ENCODE results near the gene STRA8.
A peak's percentile ranks its signal among the peaks of the same experiment; 100 is the strongest.

STRA8 gene

GRCh38 chr7:135285547-135286233 is 52.1 kb downstream of the STRA8 start:
- peaks cover 18% of the 10 kb centered on the region for H3K4me1 Mint-ChIP-seq
- DNase-seq (no peak), ATAC-seq (no peak)
- H3K9me3 Mint-ChIP-seq, result no peaks in the 10 kb centered on the region
- H3K27ac Mint-ChIP-seq, result no peak overlapping the region
- peaks cover 9% of the 10 kb centered on the region for H3K27me3 Mint-ChIP-seq
- H3K4me3 Mint-ChIP-seq, result no peak overlapping the region

GRCh38 chr7:135286876-135287275 is 53.2 kb downstream of the STRA8 start:
- H3K4me1 Mint-ChIP-seq, result peaks cover 9% of the 10 kb centered on the region
- DNase-seq (no peak), ATAC-seq (peak; percentile 43)
- H3K27me3 Mint-ChIP-seq, result no peaks in the 10 kb centered on the region
- no peak overlapping the region for H3K27ac Mint-ChIP-seq
- H3K9me3 Mint-ChIP-seq, result no peaks in the 10 kb centered on the region
- no peak overlapping the region for H3K4me3 Mint-ChIP-seq

GRCh38 chr7:135290594-135290993 is 57.0 kb downstream of the STRA8 start:
- no peaks in the 10 kb centered on the region for H3K4me1 Mint-ChIP-seq
- no peak for ATAC-seq
- H3K27me3 Mint-ChIP-seq, result no peaks in the 10 kb centered on the region
- H3K4me3 Mint-ChIP-seq, result no peak overlapping the region
- no peak overlapping the region for H3K27ac Mint-ChIP-seq
- DNase-seq, result no peak
- no peaks in the 10 kb centered on the region for H3K9me3 Mint-ChIP-seq

DNA sequence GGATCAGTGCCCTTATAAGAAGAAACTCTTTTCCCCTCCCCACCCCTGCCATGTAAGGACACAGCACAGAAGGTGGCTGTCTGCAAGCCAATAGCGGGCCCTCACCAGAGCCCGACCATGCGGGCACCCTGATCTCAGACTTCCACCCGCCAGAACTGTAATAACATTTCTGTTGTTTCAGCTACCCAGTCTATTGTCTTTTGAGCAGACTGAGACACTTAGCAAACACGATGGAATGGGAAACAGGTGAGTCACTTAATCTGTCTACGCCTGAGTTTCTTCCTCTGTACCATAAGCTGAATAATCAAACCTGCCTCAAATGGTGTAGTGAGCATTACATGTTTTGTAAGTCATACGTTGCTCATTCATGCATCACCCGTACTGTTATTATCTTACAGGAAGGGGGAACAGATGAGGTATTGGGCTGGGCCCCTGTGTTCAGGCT is 58.2 kb downstream of the STRA8 start:
- no peak overlapping the region for H3K4me3 Mint-ChIP-seq
- no peaks in the 10 kb centered on the region for H3K4me1 Mint-ChIP-seq
- ATAC-seq (no peak), DNase-seq (no peak)
- no peak overlapping the region for H3K27ac Mint-ChIP-seq
- H3K9me3 Mint-ChIP-seq, result no peaks in the 10 kb centered on the region
- no peaks in the 10 kb centered on the region for H3K27me3 Mint-ChIP-seq

- DNase-seq (no peak), ATAC-seq (no peak)
- Mint-ChIP-seq H3K4me3 (no peak overlapping the region), H3K9me3 (peaks cover 12 to 16% of the 10 kb centered on the region in 2 donors), H3K4me1 (no peaks in the 10 kb centered on the region), H3K27ac (no peak overlapping the region), H3K27me3 (peaks cover 9% of the 10 kb centered on the region)
These were observed 65.6 kb downstream of the STRA8 start for GRCh38 chr7:135299235-135299634.

DNA sequence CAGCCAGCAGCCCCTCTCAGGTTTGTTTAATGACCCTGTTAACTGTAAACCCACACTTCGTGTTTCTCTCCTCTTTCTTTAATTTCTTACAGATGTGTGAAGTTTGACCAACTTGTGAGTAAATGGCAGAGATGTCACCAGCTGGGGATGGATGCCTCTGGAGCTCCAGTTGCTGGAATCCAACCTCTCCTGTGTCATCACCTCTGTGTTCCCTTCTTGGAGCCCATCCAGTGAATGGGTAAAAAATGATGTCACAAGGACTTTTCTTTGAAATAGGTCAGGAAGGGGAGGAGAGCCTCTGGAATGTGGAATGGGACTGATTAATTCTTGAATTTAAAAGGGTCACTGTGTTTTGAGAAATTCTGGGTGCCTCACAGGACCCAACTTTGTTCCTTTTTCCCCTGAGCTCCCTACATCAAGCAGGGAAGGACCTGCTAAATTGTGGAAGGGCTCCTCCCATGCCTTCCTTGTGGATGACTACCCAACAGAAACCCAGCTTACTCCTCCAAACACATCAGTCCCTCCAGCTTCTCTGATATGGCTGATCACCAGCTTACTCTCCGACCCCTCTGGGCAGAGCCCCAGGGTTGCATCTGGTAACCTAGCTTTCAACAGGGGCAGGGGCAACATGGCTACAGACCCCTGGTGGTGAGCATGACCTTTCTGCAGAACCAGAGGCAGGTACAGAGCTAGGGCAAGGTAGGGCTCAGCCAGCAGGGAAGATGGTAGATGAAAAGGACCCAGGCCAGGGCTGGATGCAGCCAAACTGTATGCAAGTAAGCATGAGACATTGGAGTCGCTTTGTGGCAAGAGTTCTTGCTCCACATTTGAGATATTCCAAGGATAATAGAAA is 67.5 kb downstream of the STRA8 start:
- Mint-ChIP-seq H3K27ac (no peak overlapping the region), H3K4me1 (no peaks in the 10 kb centered on the region), H3K27me3 (peaks cover 9% of the 10 kb centered on the region), H3K4me3 (no peak overlapping the region), H3K9me3 (peaks cover 12 to 16% of the 10 kb centered on the region in 2 donors)
- DNase-seq (no peak), ATAC-seq (no peak)

Measured in stimulated activated naive CD8-positive, alpha-beta T cell treated with anti-CD3 and anti-CD28 coated beads, Interleukin-15, amount 100 ng/mL, for 72 hours (primary cell).